Hepatocyte (in vitro differentiated cells): ENCODE results near the gene ZNF385A. TPM values are rescaled to one million over a fixed set of nuclear protein-coding genes. Genes with fewer than 3 reads are reported as not detected.

Source experiments
- DNase-seq: peaks from one replicate; pipeline ENCODE4 v3.0.0-alpha.2; 2016; ENCODE audit warnings: low spot score
- H2AFZ ChIP-seq: fragments of 200-600 bp; sonication (generic); 2 replicates; pipeline ENCODE4 v1.6.0; 2016; ENCODE audit warnings: antibody characterized with exemption, mild to moderate bottlenecking
- H3K27ac ChIP-seq: fragments of 200-600 bp; sonication (generic); 2 replicates; pipeline ENCODE4 v1.5.1; 2016; ENCODE audit warnings: mild to moderate bottlenecking
- H3K27me3 ChIP-seq: fragments of 200-600 bp; sonication (generic); 2 replicates; pipeline ENCODE4 v1.6.1; 2016
- H3K36me3 ChIP-seq: fragments of 200-600 bp; sonication (generic); replicated peaks from 2 replicates; pipeline ENCODE4 v1.5.1; 2016; ENCODE audit warnings: low read depth; ENCODE audit not compliant: insufficient read depth
- H3K4me1 ChIP-seq: fragments of 200-600 bp; sonication (generic); 2 replicates; pipeline ENCODE4 v1.5.1; 2016; ENCODE audit warnings: mild to moderate bottlenecking, moderate library complexity; ENCODE audit not compliant: insufficient read depth
- H3K4me2 ChIP-seq: fragments of 200-600 bp; sonication (generic); 2 replicates; pipeline ENCODE4 v1.6.0; 2016
- H3K4me3 ChIP-seq: fragments of 200-600 bp; sonication (generic); 2 replicates; pipeline ENCODE4 v1.5.1; 2016; ENCODE audit warnings: mild to moderate bottlenecking
- H3K79me2 ChIP-seq: fragments of 200-600 bp; sonication (generic); 2 replicates; pipeline ENCODE4 v1.6.0; 2017; ENCODE audit warnings: mild to moderate bottlenecking
- H3K9me2 ChIP-seq: fragments of 200-600 bp; sonication (generic); replicated peaks from 2 replicates; pipeline ENCODE4 v1.6.0; 2017; ENCODE audit warnings: mild to moderate bottlenecking; ENCODE audit not compliant: insufficient read depth
- H3K9me3 ChIP-seq: fragments of 200-600 bp; sonication (generic); 2 replicates; pipeline ENCODE4 v1.5.1; 2016; ENCODE audit warnings: low read depth, mild to moderate bottlenecking
- H4K20me1 ChIP-seq: fragments of 200-600 bp; sonication (generic); 2 replicates; pipeline ENCODE4 v1.6.0; 2016; ENCODE audit warnings: mild to moderate bottlenecking; ENCODE audit not compliant: insufficient read depth, poor library complexity, severe bottlenecking
- EZH2 ChIP-seq: fragments of 200-600 bp; sonication (generic); IDR thresholded peaks from 2 replicates; pipeline ENCODE4 v1.6.1; 2016; ENCODE audit warnings: antibody characterized with exemption, mild to moderate bottlenecking, borderline replicate concordance
- EZH2phosphoT487 ChIP-seq: fragments of 200-600 bp; sonication (generic); IDR thresholded peaks from one replicate; pipeline ENCODE4 v1.6.1; 2018; ENCODE audit warnings: antibody characterized with exemption, mild to moderate bottlenecking, low read depth, moderate library complexity; ENCODE audit not compliant: unreplicated experiment, severe bottlenecking
- WGBS: methylation state at CpG from one replicate; pipeline ENCODE4 v1.1.6; 2016; ENCODE audit warnings: low lambda C conversion rate; ENCODE audit errors: missing lambda C conversion rate; 5-methylcytosine and 5-hydroxymethylcytosine counted together
- polyA plus RNA-seq: library from polyadenylated mRNA; unstranded; fragments of >200 nt; fragmentation: Nextera tagmentation; extraction: Ambion mirVana; gene quantifications from 2 replicates; pipeline ENCODE4 v1.2.1, GENCODE V29; 2016
- total RNA-seq: library from RNA; depleted of rRNA; stranded (reverse); fragments of >200 nt; gene quantifications from 2 replicates; pipeline ENCODE4 v1.2.3, GENCODE V29; 2014
- TF ChIP-seq, protein P1 (sequence below): fragments of 200-600 bp; sonication (generic); IDR thresholded peaks from 2 replicates; pipeline ENCODE4 v1.5.1; 2016; ENCODE audit warnings: antibody characterized with exemption, mild to moderate bottlenecking; ENCODE audit not compliant: poor library complexity

The ZNF385A gene
- total and polyA plus RNA-seq, 2 experiments from 2014 or later, result 4.2 to 5.6 TPM

GRCh38 chr12:54341378-54342300, 42.9 kb downstream of the ZNF385A start:
- Histone ChIP-seq H3K27ac (peak overlapping the region; percentile 55), H3K9me2 (no peaks in the 10 kb centered on the region), H3K36me3 (peaks cover 4% of the 10 kb centered on the region), H3K9me3 (no peaks in the 10 kb centered on the region), H3K4me1 (peaks cover 35% of the 10 kb centered on the region), H3K4me2 (no peak overlapping the region), H2AFZ (no peak overlapping the region), H4K20me1 (peaks cover 26% of the 10 kb centered on the region), H3K79me2 (peaks cover 36% of the 10 kb centered on the region), H3K4me3 (no peak overlapping the region), H3K27me3 (no peaks in the 10 kb centered on the region)
- no peak for DNase-seq
- WGBS, result 47% methylated on average over 9 of the region's 9 CpGs
- no peak for TF ChIP-seq EZH2phosphoT487
- TF ChIP-seq EZH2, result no peak
- TF ChIP-seq, protein P1, sequence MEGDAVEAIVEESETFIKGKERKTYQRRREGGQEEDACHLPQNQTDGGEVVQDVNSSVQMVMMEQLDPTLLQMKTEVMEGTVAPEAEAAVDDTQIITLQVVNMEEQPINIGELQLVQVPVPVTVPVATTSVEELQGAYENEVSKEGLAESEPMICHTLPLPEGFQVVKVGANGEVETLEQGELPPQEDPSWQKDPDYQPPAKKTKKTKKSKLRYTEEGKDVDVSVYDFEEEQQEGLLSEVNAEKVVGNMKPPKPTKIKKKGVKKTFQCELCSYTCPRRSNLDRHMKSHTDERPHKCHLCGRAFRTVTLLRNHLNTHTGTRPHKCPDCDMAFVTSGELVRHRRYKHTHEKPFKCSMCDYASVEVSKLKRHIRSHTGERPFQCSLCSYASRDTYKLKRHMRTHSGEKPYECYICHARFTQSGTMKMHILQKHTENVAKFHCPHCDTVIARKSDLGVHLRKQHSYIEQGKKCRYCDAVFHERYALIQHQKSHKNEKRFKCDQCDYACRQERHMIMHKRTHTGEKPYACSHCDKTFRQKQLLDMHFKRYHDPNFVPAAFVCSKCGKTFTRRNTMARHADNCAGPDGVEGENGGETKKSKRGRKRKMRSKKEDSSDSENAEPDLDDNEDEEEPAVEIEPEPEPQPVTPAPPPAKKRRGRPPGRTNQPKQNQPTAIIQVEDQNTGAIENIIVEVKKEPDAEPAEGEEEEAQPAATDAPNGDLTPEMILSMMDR, result no peak

DNA sequence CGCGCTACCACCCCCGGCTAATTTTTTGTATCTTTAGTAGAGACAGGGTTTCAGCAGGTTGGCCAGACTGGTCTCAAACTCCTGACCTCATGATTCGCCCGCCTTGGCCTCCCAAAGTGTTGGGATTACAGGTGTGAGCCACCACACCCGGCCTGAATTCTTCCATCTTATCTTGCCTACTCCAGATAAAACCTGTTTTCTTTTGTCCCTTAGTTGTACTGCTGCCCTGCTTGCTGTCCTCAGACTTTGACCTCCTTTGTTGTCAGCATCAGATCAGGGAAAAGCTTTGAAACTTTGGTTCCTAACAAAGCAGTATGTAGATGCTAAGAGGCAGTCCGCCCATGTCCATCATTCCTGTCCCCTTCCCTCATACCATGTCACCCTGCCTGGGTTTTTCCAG, 43.7 kb downstream of the ZNF385A start:
- Histone ChIP-seq H2AFZ (no peak overlapping the region), H3K4me3 (no peak overlapping the region), H3K79me2 (peaks cover 40% of the 10 kb centered on the region), H3K9me2 (no peaks in the 10 kb centered on the region), H3K27ac (peak overlapping the region; percentile 55), H3K27me3 (no peaks in the 10 kb centered on the region), H3K4me2 (no peak overlapping the region), H4K20me1 (peaks cover 26% of the 10 kb centered on the region), H3K9me3 (no peaks in the 10 kb centered on the region), H3K4me1 (peaks cover 36% of the 10 kb centered on the region), H3K36me3 (peaks cover 4% of the 10 kb centered on the region)
- no peak for DNase-seq
- 71% methylated on average over 7 of the region's 7 CpGs for WGBS
- no peak for TF ChIP-seq EZH2
- no peak for TF ChIP-seq EZH2phosphoT487
- TF ChIP-seq, protein P1, result no peak

GRCh38 chr12:54338698-54339296, 45.7 kb downstream of the ZNF385A start:
- Histone ChIP-seq H3K27me3 (no peaks in the 10 kb centered on the region), H4K20me1 (peaks cover 27% of the 10 kb centered on the region), H3K9me2 (no peaks in the 10 kb centered on the region), H2AFZ (no peak overlapping the region), H3K27ac (peak overlapping the region; percentile 0), H3K4me1 (peaks cover 36% of the 10 kb centered on the region), H3K9me3 (no peaks in the 10 kb centered on the region), H3K4me2 (no peak overlapping the region), H3K79me2 (peaks cover 60% of the 10 kb centered on the region), H3K4me3 (no peak overlapping the region), H3K36me3 (peaks cover 4% of the 10 kb centered on the region)
- 86% methylated on average over 4 of the region's 4 CpGs for WGBS
- no peak for DNase-seq
- TF ChIP-seq EZH2phosphoT487, result no peak
- TF ChIP-seq, protein P1, result no peak
- TF ChIP-seq EZH2, result no peak
